ENCODE data around the gene TRIM40. TPM values are rescaled to one million over a fixed set of nuclear protein-coding genes. Genes with fewer than 3 reads are reported as not detected.

Gene TRIM40
- total and polyA plus RNA-seq, 2 of the 13 experiments (the other 11 are each of a cell fraction or from before 2014, with no cell fraction given), result 0.58 TPM; not detected in 1

DNA sequence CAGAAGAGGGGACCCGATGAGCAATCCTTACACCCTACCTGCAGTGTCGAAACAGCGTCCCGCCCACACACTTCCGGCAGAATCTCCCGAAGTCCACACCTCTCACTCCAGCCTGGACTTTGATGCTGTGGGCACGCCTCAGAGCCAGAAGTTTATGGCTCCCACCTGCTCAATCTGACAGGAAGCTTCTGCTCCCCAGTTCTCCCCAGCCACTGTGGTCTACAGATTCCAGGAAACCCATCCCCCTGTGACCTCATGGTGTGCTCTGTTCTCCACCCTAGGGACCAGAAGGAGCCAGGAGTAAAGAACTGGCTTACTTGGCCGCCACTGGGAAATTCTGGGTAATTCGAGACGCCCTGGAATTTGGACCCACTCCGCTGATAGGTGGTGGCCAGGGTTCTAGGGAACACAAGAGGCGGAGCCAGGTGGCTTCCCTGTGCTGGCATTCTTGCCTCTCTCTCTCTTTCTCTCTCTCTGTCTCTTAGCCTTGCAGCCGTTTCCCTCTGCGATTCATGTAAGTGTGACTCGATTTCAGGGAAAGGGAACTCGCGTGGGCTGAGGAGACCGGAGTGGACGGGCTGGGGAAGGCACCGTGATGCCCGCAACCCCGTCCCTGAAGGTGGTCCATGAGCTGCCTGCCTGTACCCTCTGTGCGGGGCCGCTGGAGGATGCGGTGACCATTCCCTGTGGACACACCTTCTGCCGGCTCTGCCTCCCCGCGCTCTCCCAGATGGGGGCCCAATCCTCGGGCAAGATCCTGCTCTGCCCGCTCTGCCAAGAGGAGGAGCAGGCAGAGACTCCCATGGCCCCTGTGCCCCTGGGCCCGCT is 27.4 kb downstream of the TRIM40 start, which contains the start of gene TRIM15 (continued):
- TF ChIP-seq ZNF574 (CRISPR knock-in tag; IDR thresholded peaks at IDR 0.05) (peak; percentile 77), ZSCAN5A (CRISPR knock-in tag; IDR thresholded peaks at IDR 0.05; ENCODE audit: borderline replicate concordance) (no peak), DNMT1 (CRISPR knock-in tag; IDR thresholded peaks at IDR 0.05) (peak; percentile 85; the same call in 1 of the 2 replicates), RFX1 (IDR thresholded peaks at IDR 0.05) (no peak), ZNF598 (CRISPR knock-in tag; IDR thresholded peaks at IDR 0.05; ENCODE audit: borderline replicate concordance) (peak; percentile 45; the same call in 1 of the 2 replicates), ZNF841 (CRISPR knock-in tag; IDR thresholded peaks at IDR 0.05; ENCODE audit: borderline replicate concordance) (no peak), ZNF616 (CRISPR knock-in tag; IDR thresholded peaks at IDR 0.05; ENCODE audit: low read depth) (peak; percentile 20; the same call in 1 of the 2 replicates), ZNF691 (CRISPR knock-in tag; IDR thresholded peaks at IDR 0.05; ENCODE audit: borderline replicate concordance, low read depth) (no peak; the same call in 1 of the 2 replicates), ZNF510 (CRISPR knock-in tag; IDR thresholded peaks at IDR 0.05; ENCODE audit: low read depth) (peak; percentile 88; the same call in 1 of the 2 replicates), ZNF232 (CRISPR knock-in tag; IDR thresholded peaks at IDR 0.05; ENCODE audit: borderline replicate concordance) (no peak; the same call in 1 of the 2 replicates), RBAK (CRISPR knock-in tag; IDR thresholded peaks at IDR 0.05) (peak; percentile 74; the same call in 1 of the 2 replicates), ZNF83 (CRISPR knock-in tag; IDR thresholded peaks at IDR 0.05; ENCODE audit: borderline replicate concordance) (no peak), BRCA1 (CRISPR knock-in tag; IDR thresholded peaks at IDR 0.05) (no peak), ZNF317 (CRISPR knock-in tag; IDR thresholded peaks at IDR 0.05) (0 out of 2 replicates have a peak, but pooled peaks have one; percentile 53), ZNF451 (CRISPR knock-in tag; IDR thresholded peaks at IDR 0.05) (no peak)
- TF ChIP-seq, protein P1, sequence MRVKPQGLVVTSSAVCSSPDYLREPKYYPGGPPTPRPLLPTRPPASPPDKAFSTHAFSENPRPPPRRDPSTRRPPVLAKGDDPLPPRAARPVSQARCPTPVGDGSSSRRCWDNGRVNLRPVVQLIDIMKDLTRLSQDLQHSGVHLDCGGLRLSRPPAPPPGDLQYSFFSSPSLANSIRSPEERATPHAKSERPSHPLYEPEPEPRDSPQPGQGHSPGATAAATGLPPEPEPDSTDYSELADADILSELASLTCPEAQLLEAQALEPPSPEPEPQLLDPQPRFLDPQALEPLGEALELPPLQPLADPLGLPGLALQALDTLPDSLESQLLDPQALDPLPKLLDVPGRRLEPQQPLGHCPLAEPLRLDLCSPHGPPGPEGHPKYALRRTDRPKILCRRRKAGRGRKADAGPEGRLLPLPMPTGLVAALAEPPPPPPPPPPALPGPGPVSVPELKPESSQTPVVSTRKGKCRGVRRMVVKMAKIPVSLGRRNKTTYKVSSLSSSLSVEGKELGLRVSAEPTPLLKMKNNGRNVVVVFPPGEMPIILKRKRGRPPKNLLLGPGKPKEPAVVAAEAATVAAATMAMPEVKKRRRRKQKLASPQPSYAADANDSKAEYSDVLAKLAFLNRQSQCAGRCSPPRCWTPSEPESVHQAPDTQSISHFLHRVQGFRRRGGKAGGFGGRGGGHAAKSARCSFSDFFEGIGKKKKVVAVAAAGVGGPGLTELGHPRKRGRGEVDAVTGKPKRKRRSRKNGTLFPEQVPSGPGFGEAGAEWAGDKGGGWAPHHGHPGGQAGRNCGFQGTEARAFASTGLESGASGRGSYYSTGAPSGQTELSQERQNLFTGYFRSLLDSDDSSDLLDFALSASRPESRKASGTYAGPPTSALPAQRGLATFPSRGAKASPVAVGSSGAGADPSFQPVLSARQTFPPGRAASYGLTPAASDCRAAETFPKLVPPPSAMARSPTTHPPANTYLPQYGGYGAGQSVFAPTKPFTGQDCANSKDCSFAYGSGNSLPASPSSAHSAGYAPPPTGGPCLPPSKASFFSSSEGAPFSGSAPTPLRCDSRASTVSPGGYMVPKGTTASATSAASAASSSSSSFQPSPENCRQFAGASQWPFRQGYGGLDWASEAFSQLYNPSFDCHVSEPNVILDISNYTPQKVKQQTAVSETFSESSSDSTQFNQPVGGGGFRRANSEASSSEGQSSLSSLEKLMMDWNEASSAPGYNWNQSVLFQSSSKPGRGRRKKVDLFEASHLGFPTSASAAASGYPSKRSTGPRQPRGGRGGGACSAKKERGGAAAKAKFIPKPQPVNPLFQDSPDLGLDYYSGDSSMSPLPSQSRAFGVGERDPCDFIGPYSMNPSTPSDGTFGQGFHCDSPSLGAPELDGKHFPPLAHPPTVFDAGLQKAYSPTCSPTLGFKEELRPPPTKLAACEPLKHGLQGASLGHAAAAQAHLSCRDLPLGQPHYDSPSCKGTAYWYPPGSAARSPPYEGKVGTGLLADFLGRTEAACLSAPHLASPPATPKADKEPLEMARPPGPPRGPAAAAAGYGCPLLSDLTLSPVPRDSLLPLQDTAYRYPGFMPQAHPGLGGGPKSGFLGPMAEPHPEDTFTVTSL (CRISPR knock-in tag; IDR thresholded peaks at IDR 0.05; ENCODE audit: borderline replicate concordance), result peak; percentile 30; the same call in 1 of the 2 replicates

All from HepG2 (cell line).